H1 (cell line): Measurements from ENCODE around the gene LDLRAD4. TPM values are rescaled to one million over a fixed set of nuclear protein-coding genes. Genes with fewer than 3 reads are reported as not detected.

ENCODE experiments used
- CTCF ChIA-PET: fragments of 300-600 bp; sonication (Branson Sonifier 250); formaldehyde crosslinking; loops from one replicate; lab custom pipeline; 2021; ENCODE audit not compliant: partially characterized antibody; lab: Charles Lee
- POLR2A ChIA-PET: fragments of 300-600 bp; sonication (Branson Sonifier 250); formaldehyde crosslinking; loops from one replicate; lab custom pipeline; 2021; ENCODE audit warnings: inconsistent platforms; ENCODE audit not compliant: partially characterized antibody; lab: Charles Lee
- DNase-seq, 2 experiments: peaks; one replicate each; pipeline versions ENCODE4 v3.0.0 to v3.0.0-alpha.2; 2010 to 2022; ENCODE audit warnings: low spot score in 2 of 2, low read depth in 1 of 2, mixed read lengths in 1 of 2
- FAIRE-seq: peaks from 2 replicates; lab custom pipeline; 2011; peaks lifted over from hg19 to GRCh38; lab: Jason Lieb, UNC
- H2AFZ ChIP-seq: 2 replicates; pipeline ENCODE4 v1.8.1; 2012; ENCODE audit warnings: low read length, inconsistent platforms
- H2AK5ac ChIP-seq: 2 replicates; pipeline ENCODE4 v1.6.1; 2013; ENCODE audit warnings: low read depth, low read length
- H2BK120ac ChIP-seq: replicated peaks from 2 replicates; pipeline ENCODE3; 2013; ENCODE audit warnings: low read depth, low read length, inconsistent platforms
- H2BK12ac ChIP-seq: 2 replicates; pipeline ENCODE4 v1.6.1; 2013; ENCODE audit warnings: low read depth, low read length
- H2BK15ac ChIP-seq: 2 replicates; pipeline ENCODE4 v1.6.1; 2013; ENCODE audit warnings: low read length
- H2BK20ac ChIP-seq: 2 replicates; pipeline ENCODE4 v1.6.1; 2013; ENCODE audit warnings: low read length
- H2BK5ac ChIP-seq: 2 replicates; pipeline ENCODE4 v1.6.1; 2013; ENCODE audit warnings: low read depth, low read length
- H3K14ac ChIP-seq: 2 replicates; pipeline ENCODE4 v1.6.1; 2013; ENCODE audit warnings: inconsistent platforms; ENCODE audit not compliant: insufficient read length
- H3K18ac ChIP-seq: 2 replicates; pipeline ENCODE4 v1.6.1; 2013; ENCODE audit warnings: low read length; ENCODE audit errors: extremely low read depth
- H3K23ac ChIP-seq: 2 replicates; pipeline ENCODE4 v1.6.1; 2013; ENCODE audit warnings: inconsistent platforms; ENCODE audit not compliant: insufficient read length
- H3K23me2 ChIP-seq: 2 replicates; pipeline ENCODE4 v1.6.1; 2013; ENCODE audit warnings: low read depth, low read length
- H3K27ac ChIP-seq: 2 replicates; pipeline ENCODE4 v1.6.1; 2011; ENCODE audit warnings: low read depth, low read length, inconsistent platforms
- H3K27me3 ChIP-seq, 4 experiments: replicated peaks in 1 of 4; 1 replicate in 1 of 4; 2 replicates in 3 of 4; pipeline versions ENCODE4 v1.6.1 to v1.8.1; 2011 to 2013; ENCODE audit warnings: low read length in 3 of 4, mild to moderate bottlenecking in 3 of 4, inconsistent platforms in 2 of 4, mixed read lengths in 2 of 4, moderate library complexity in 1 of 4; ENCODE audit not compliant: control insufficient read depth in 3 of 4, insufficient read depth in 3 of 4; ENCODE audit errors: extremely low read depth in 1 of 4
- H3K36me3 ChIP-seq, 4 experiments: 2 replicates each; pipeline versions ENCODE4 v1.6.1 to v1.8.1; 2011 to 2013; ENCODE audit warnings: mild to moderate bottlenecking in 4 of 4, low read length in 3 of 4, moderate library complexity in 2 of 4, control low read depth in 1 of 4, inconsistent platforms in 1 of 4; ENCODE audit not compliant: insufficient read depth in 4 of 4, control insufficient read depth in 2 of 4
- H3K4ac ChIP-seq: replicated peaks from 2 replicates; pipeline ENCODE3; 2013; ENCODE audit warnings: low read length, low read depth, mixed read lengths, inconsistent platforms; ENCODE audit not compliant: insufficient read length
- H3K4me1 ChIP-seq, 4 experiments: replicated peaks in 1 of 4; 1 replicate in 1 of 4; 2 replicates in 3 of 4; pipeline versions ENCODE4 v1.6.1 to v1.8.1; 2011 to 2013; ENCODE audit warnings: low read length in 3 of 4, inconsistent platforms in 2 of 4, mixed read lengths in 1 of 4; ENCODE audit not compliant: insufficient read depth in 4 of 4, control insufficient read depth in 3 of 4
- H3K4me2 ChIP-seq, 2 experiments: 2 replicates each; pipeline versions ENCODE4 v1.6.1 to v1.8.1; 2011 to 2013; ENCODE audit warnings: low read depth in 2 of 2, low read length in 2 of 2, control low read depth in 1 of 2, inconsistent platforms in 1 of 2, mild to moderate bottlenecking in 1 of 2; ENCODE audit not compliant: insufficient read depth in 1 of 2
- H3K4me3 ChIP-seq, 4 experiments: fragments of 200-600, 300-600 bp in 1 of 4; sonication (generic), shearing (Covaris generic), sonication (Bioruptor Twin) in 1 of 4; 2 replicates each; pipeline versions ENCODE4 v1.5.1 to v1.8.1; 2011 to 2016; ENCODE audit warnings: low read length in 4 of 4, low read depth in 3 of 4, control low read depth in 2 of 4, inconsistent platforms in 2 of 4, mild to moderate bottlenecking in 2 of 4, mixed read lengths in 1 of 4, moderate library complexity in 1 of 4; ENCODE audit not compliant: insufficient read depth in 2 of 4; ENCODE audit errors: extremely low read depth in 1 of 4
- H3K56ac ChIP-seq: replicated peaks from 2 replicates; pipeline ENCODE3; 2013; ENCODE audit warnings: low read depth, mild to moderate bottlenecking, mixed read lengths, low read length, inconsistent platforms; ENCODE audit not compliant: insufficient read length
- H3K79me1 ChIP-seq: 2 replicates; pipeline ENCODE4 v1.6.1; 2013; ENCODE audit warnings: low read depth, low read length, control low read depth
- H3K79me2 ChIP-seq, 2 experiments: 2 replicates each; pipeline versions ENCODE4 v1.6.1 to v1.8.1; 2012 to 2013; ENCODE audit warnings: low read length in 2 of 2, mild to moderate bottlenecking in 2 of 2, inconsistent platforms in 1 of 2; ENCODE audit not compliant: insufficient read depth in 2 of 2, control insufficient read depth in 1 of 2
- H3K9ac ChIP-seq, 4 experiments: replicated peaks in 1 of 4; 1 replicate in 1 of 4; 2 replicates in 3 of 4; pipeline versions ENCODE4 v1.6.1 to v1.8.1; 2011 to 2013; ENCODE audit warnings: low read depth in 3 of 4, low read length in 3 of 4, control low read depth in 2 of 4, mild to moderate bottlenecking in 2 of 4, moderate library complexity in 2 of 4, inconsistent platforms in 1 of 4; ENCODE audit errors: extremely low read depth in 1 of 4
- H3K9me3 ChIP-seq, 2 experiments: 2 replicates each; pipeline versions ENCODE4 v1.6.1 to v1.8.1; 2012 to 2013; ENCODE audit warnings: mild to moderate bottlenecking in 2 of 2, moderate library complexity in 2 of 2, control low read depth in 1 of 2, inconsistent platforms in 1 of 2, low read depth in 1 of 2, low read length in 1 of 2, mixed read lengths in 1 of 2; ENCODE audit not compliant: insufficient read depth in 2 of 2
- H4K20me1 ChIP-seq, 2 experiments: replicated peaks in 1 of 2; 2 replicates each; pipeline versions ENCODE3 to v1.8.1; 2011 to 2013; ENCODE audit warnings: inconsistent platforms in 2 of 2, low read length in 2 of 2, mild to moderate bottlenecking in 1 of 2; ENCODE audit not compliant: insufficient read depth in 2 of 2, control insufficient read depth in 1 of 2
- H4K5ac ChIP-seq: 2 replicates; pipeline ENCODE4 v1.6.1; 2013; ENCODE audit warnings: low read length, low read depth, mixed read lengths, inconsistent platforms; ENCODE audit not compliant: insufficient read length
- H4K8ac ChIP-seq: 2 replicates; pipeline ENCODE4 v1.8.0; 2013; ENCODE audit warnings: mild to moderate bottlenecking, moderate library complexity, low read length, inconsistent platforms; ENCODE audit not compliant: insufficient read depth; ENCODE audit errors: extremely low read depth
- H4K91ac ChIP-seq: replicated peaks from 2 replicates; pipeline ENCODE3; 2013; ENCODE audit warnings: low read length, mixed read lengths, inconsistent platforms; ENCODE audit not compliant: insufficient read length
- BRCA1 ChIP-seq: IDR thresholded peaks from 2 replicates; pipeline ENCODE4 v1.6.1; 2012; ENCODE audit warnings: low read depth, low read length, improper control_type of control experiment
- CEBPB ChIP-seq: IDR thresholded peaks from 2 replicates; pipeline ENCODE4 v1.6.1; 2012; ENCODE audit warnings: low read depth, low read length
- FOSL1 ChIP-seq: IDR thresholded peaks from 2 replicates; pipeline ENCODE4 v1.6.1; 2011; ENCODE audit warnings: mild to moderate bottlenecking, low read depth, low read length, moderate library complexity; ENCODE audit not compliant: insufficient read depth
- KDM1A ChIP-seq: fragments of 200-600, 300-600 bp; sonication (generic); IDR thresholded peaks from 2 replicates; pipeline ENCODE4 v1.7.1; 2016; ENCODE audit warnings: mild to moderate bottlenecking, low read length, borderline replicate concordance
- RBBP5 ChIP-seq: IDR thresholded peaks from 2 replicates; pipeline ENCODE4 v1.7.1; 2012; ENCODE audit warnings: low read depth, mild to moderate bottlenecking, inconsistent platforms, low read length, moderate library complexity, borderline replicate concordance
- RNF2 ChIP-seq: fragments of 200-900, 300-1000 bp; sonication (generic); IDR thresholded peaks from 2 replicates; pipeline ENCODE4 v1.7.1; 2016; ENCODE audit warnings: borderline replicate concordance, low read depth, mild to moderate bottlenecking, antibody characterized with exemption, low read length; ENCODE audit not compliant: poor library complexity, severe bottlenecking; ENCODE audit errors: missing control alignments
- SIN3A ChIP-seq, 2 experiments: IDR thresholded peaks in 1 of 2; conservative IDR thresholded peaks in 1 of 2; 2 replicates each; pipeline ENCODE4 v1.6.1; 2011 to 2012; ENCODE audit warnings: low read length in 2 of 2, improper control_type of control experiment in 1 of 2, low read depth in 1 of 2, mild to moderate bottlenecking in 1 of 2
- SP4 ChIP-seq: IDR thresholded peaks from 2 replicates; pipeline ENCODE4 v1.6.1; 2012; ENCODE audit warnings: low read length, inconsistent platforms
- SRF ChIP-seq: IDR thresholded peaks from 2 replicates; pipeline ENCODE4 v1.6.1; 2011; ENCODE audit warnings: mild to moderate bottlenecking, low read depth, low read length, moderate library complexity
- TAF7 ChIP-seq: optimal IDR thresholded peaks from 2 replicates; pipeline ENCODE3; 2011; ENCODE audit warnings: low read depth, mild to moderate bottlenecking, inconsistent platforms, low read length, moderate library complexity, borderline replicate concordance
- TBP ChIP-seq: IDR thresholded peaks from 2 replicates; pipeline ENCODE4 v1.6.1; 2011; ENCODE audit warnings: low read depth, low read length, improper control_type of control experiment
- YY1 ChIP-seq: IDR thresholded peaks from 2 replicates; pipeline ENCODE4 v1.6.1; 2011; ENCODE audit warnings: low read depth, mild to moderate bottlenecking, low read length
- WGBS, 2 experiments: shearing (Covaris generic) in 1 of 2; methylation state at CpG; one replicate each; pipeline versions ENCODE4 v1.1.6 to v1.1.7; 2013 to 2015; ENCODE audit warnings: low lambda C conversion rate in 2 of 2, mixed read lengths in 2 of 2, inconsistent platforms in 1 of 2, low coverage in 1 of 2, missing lambda C conversion rate in 1 of 2; ENCODE audit not compliant: insufficient replicate concordance in 2 of 2, insufficient coverage in 1 of 2, insufficient read length in 1 of 2; ENCODE audit errors: extremely low coverage in 1 of 2, missing lambda C conversion rate in 1 of 2; 5-methylcytosine and 5-hydroxymethylcytosine counted together
- polyA plus RNA-seq, 7 experiments: library from polyadenylated mRNA; depleted of rRNA in 3 of 7; stranded (reverse) in 5 of 7; unstranded in 2 of 7; fragments of >200 nt in 5 of 7; fragments of 200-250 nt in 2 of 7; gene quantifications; 1 replicate in 5 of 7; 2 replicates in 1 of 7; 4 replicates in 1 of 7; pipeline versions ENCODE4 v1.2.1 to v1.2.3, GENCODE V29; 2011 to 2013; ENCODE audit warnings: missing spikeins in 2 of 7, mixed read lengths in 2 of 7
- total RNA-seq: library from RNA; stranded (reverse); fragmentation: NEBNext Ultra II Directional; extraction: Animal tissue kit (Norgen Biotek cat#: 25700); gene quantifications from 2 replicates; pipeline ENCODE4 v1.2.1, GENCODE V29; 2021

Gene LDLRAD4
- total and polyA plus RNA-seq, 2 of the 8 experiments (the other 6 are each of a cell fraction or from before 2014, with no cell fraction given), result 0.77 to 1.4 TPM

GRCh38 chr18:13338318-13338717 lies 119.8 kb downstream of the LDLRAD4 start:
- no peak overlapping the region for H3K9ac ChIP-seq
- no peak overlapping the region for H4K91ac ChIP-seq
- H3K36me3 ChIP-seq, result no peaks in the 10 kb centered on the region
- CTCF ChIA-PET, result no interaction called here
- no peak overlapping the region for H2AFZ ChIP-seq
- H2BK20ac ChIP-seq, result no peak overlapping the region
- TF ChIP-seq SRF (no peak), RBBP5 (no peak), FOSL1 (no peak), SIN3A (conservative IDR thresholded peaks at IDR 0.05 in 1 of 2, IDR thresholded peaks at IDR 0.05 in 1 of 2; ENCODE audit: low read depth in 1 of 2, low read length in 2 of 2) (no peak), KDM1A (no peak), TBP (no peak), YY1 (no peak), SP4 (no peak), BRCA1 (no peak), RNF2 (no peak), CEBPB (no peak), TAF7 (no peak)
- H2BK15ac ChIP-seq, result no peak overlapping the region
- no peak overlapping the region for H3K4me2 ChIP-seq
- H3K4me1 ChIP-seq, result no peaks in the 10 kb centered on the region
- H3K18ac ChIP-seq, result no peak overlapping the region
- H3K9me3 ChIP-seq, result no peaks in the 10 kb centered on the region
- H4K8ac ChIP-seq, result no peak overlapping the region
- H2AK5ac ChIP-seq, result no peak overlapping the region
- no peak overlapping the region for H3K14ac ChIP-seq
- no peak overlapping the region for H3K4ac ChIP-seq
- H3K27me3 ChIP-seq, result peaks cover 0 to 1% (median 0%) of the 10 kb centered on the region in 4 experiments; a peak in 1 of 7 replicates
- H3K79me1 ChIP-seq, result no peaks in the 10 kb centered on the region
- no peak overlapping the region for H2BK12ac ChIP-seq
- POLR2A ChIA-PET, result no interaction called here
- no peaks in the 10 kb centered on the region for H4K20me1 ChIP-seq
- WGBS, 2 experiments, result 86% methylated on average over 2 of the region's 2 CpGs; no CpG with 5 or more reads in 1 of the 2 experiments
- FAIRE-seq, result no peak
- no peaks in the 10 kb centered on the region for H3K23me2 ChIP-seq
- H4K5ac ChIP-seq, result no peak overlapping the region
- H3K79me2 ChIP-seq, result no peaks in the 10 kb centered on the region
- H3K56ac ChIP-seq, result no peak overlapping the region
- no peak overlapping the region for H3K27ac ChIP-seq
- H3K23ac ChIP-seq, result no peak overlapping the region
- no peak overlapping the region for H2BK120ac ChIP-seq
- DNase-seq, result no peak
- no peak overlapping the region for H3K4me3 ChIP-seq
- H2BK5ac ChIP-seq, result no peak overlapping the region
